GM12892 (cell line): ENCODE results near the gene GSDMA.

Experiments
- POLR2A ChIP-seq: IDR thresholded peaks from 2 replicates; pipeline ENCODE4 v1.6.1; 2011; ENCODE audit warnings: low read depth, low read length, control low read depth
- POLR2AphosphoS5 ChIP-seq: IDR thresholded peaks from 2 replicates; pipeline ENCODE4 v1.6.1; 2011; ENCODE audit warnings: low read depth, low read length, control low read depth

DNA sequence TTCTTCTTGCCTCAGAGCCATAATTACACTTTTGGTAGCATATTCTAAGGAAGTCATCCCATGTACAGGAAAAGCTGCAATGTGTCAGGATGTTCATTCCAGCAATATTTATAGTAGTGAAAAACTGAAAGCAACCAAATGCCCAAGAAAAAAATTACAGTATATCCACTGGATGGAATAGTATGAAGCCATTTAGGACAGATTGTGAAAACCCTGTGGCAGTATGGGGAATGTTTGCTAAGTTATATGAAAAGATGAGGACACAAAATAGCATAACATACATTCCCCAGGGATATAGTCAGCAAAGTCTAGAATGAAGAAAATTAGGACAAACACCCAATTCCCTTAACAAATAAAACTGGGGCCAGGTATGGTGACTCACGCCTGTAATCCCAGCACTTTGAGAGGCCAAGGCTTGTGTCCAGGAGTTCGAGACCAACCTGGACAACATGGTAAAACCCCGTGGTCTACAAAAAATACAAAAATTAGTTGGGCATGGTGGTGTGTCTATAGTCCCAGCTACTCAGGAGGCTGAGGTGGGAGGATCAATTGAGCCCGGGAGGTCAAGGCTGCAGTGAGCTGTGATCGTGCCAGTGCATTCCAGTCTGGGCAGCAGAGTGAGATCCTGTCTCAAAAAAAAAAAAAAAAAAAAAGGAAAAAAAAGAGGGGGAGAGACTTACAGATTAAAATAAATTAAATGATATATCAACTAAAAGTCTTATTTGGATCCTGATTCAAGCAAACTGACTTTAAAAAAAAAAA is 33.0 kb upstream of the GSDMA start:
- TF ChIP-seq POLR2A: no peak
- no peak for TF ChIP-seq POLR2AphosphoS5
